ENCODE results near the gene UGT1A8. TPM values are rescaled to one million over a fixed set of nuclear protein-coding genes. Genes with fewer than 3 reads are reported as not detected.
A peak's percentile ranks its signal among the peaks of the same experiment; 100 is the strongest.

Gene UGT1A8
- total and polyA plus RNA-seq, 2 donors from 2014 or later: 30.0 TPM; not detected in 1

GRCh38 chr2:233817995-233818638, 200.7 kb downstream of the UGT1A8 start:
- peak in 2 of 5 donors; percentile 27 to 37 for DNase-seq
- TF ChIP-seq CTCF (IDR thresholded peaks at IDR 0.05; ENCODE audit: borderline replicate concordance, extremely low read depth, insufficient read depth): no peak
- Histone ChIP-seq H3K4me3 (ENCODE audit: low read length in 3 of 3) (no peak overlapping the region), H3K27me3 (ENCODE audit: control insufficient read depth, insufficient read depth, low read length) (no peaks in the 10 kb centered on the region), H3K36me3 (ENCODE audit: control insufficient read depth in 2 of 3, insufficient read depth in 3 of 3, low read length in 3 of 3) (no peaks in the 10 kb centered on the region), H3K27ac (ENCODE audit: low read depth in 2 of 2, low read length in 2 of 2) (no peak overlapping the region), H3K9ac (ENCODE audit: low read length in 3 of 3) (no peak overlapping the region), H3K4me1 (ENCODE audit: control insufficient read depth in 2 of 3, insufficient read depth in 2 of 3, low read depth in 1 of 3, low read length in 3 of 3) (no peaks in the 10 kb centered on the region), H3K9me3 (ENCODE audit: control insufficient read depth in 2 of 3, insufficient read depth in 1 of 3, low read length in 3 of 3) (no peaks in the 10 kb centered on the region)
- intact Hi-C loops (cut with DNase I): no loop called here
- FAIRE-seq: no peak

- Histone ChIP-seq H3K27me3 (ENCODE audit: control insufficient read depth, insufficient read depth, low read length) (no peaks in the 10 kb centered on the region), H3K9me3 (ENCODE audit: control insufficient read depth in 2 of 3, insufficient read depth in 1 of 3, low read length in 3 of 3) (no peaks in the 10 kb centered on the region), H3K4me1 (ENCODE audit: control insufficient read depth in 2 of 3, insufficient read depth in 2 of 3, low read depth in 1 of 3, low read length in 3 of 3) (no peaks in the 10 kb centered on the region), H3K27ac (ENCODE audit: low read depth in 2 of 2, low read length in 2 of 2) (no peak overlapping the region), H3K36me3 (ENCODE audit: control insufficient read depth in 2 of 3, insufficient read depth in 3 of 3, low read length in 3 of 3) (no peaks in the 10 kb centered on the region), H3K9ac (ENCODE audit: low read length in 3 of 3) (no peak overlapping the region), H3K4me3 (ENCODE audit: low read length in 3 of 3) (no peak overlapping the region)
- TF ChIP-seq CTCF (IDR thresholded peaks at IDR 0.05; ENCODE audit: borderline replicate concordance, extremely low read depth, insufficient read depth): no peak
- DNase-seq (peak in 2 of 5 donors; percentile 16 to 31), FAIRE-seq (no peak)
- intact Hi-C loops (cut with DNase I): no loop called here
Observed at GRCh38 chr2:233818639-233819621, 201.5 kb downstream of the UGT1A8 start.

GRCh38 chr2:233819884-233820773, 202.7 kb downstream of the UGT1A8 start:
- no peaks in the 10 kb centered on the region for H3K4me1 ChIP-seq (ENCODE audit: control insufficient read depth in 2 of 3, insufficient read depth in 2 of 3, low read depth in 1 of 3, low read length in 3 of 3)
- no peak overlapping the region for H3K4me3 ChIP-seq (ENCODE audit: low read length in 3 of 3)
- no peak overlapping the region for H3K9ac ChIP-seq (ENCODE audit: low read length in 3 of 3)
- intact Hi-C loops (cut with DNase I): no loop called here
- TF ChIP-seq CTCF (IDR thresholded peaks at IDR 0.05; ENCODE audit: borderline replicate concordance, extremely low read depth, insufficient read depth): no peak
- H3K9me3 ChIP-seq (ENCODE audit: control insufficient read depth in 2 of 3, insufficient read depth in 1 of 3, low read length in 3 of 3): no peaks in the 10 kb centered on the region
- FAIRE-seq (no peak), DNase-seq (peak in 2 of 5 donors; percentile 14 to 56)
- no peaks in the 10 kb centered on the region for H3K27me3 ChIP-seq (ENCODE audit: control insufficient read depth, insufficient read depth, low read length)
- no peak overlapping the region for H3K27ac ChIP-seq (ENCODE audit: low read depth in 2 of 2, low read length in 2 of 2)
- no peaks in the 10 kb centered on the region for H3K36me3 ChIP-seq (ENCODE audit: control insufficient read depth in 2 of 3, insufficient read depth in 3 of 3, low read length in 3 of 3)
